ENCODE data around the gene POLA1. TPM values are rescaled to one million over a fixed set of nuclear protein-coding genes. Genes with fewer than 3 reads are reported as not detected.

Gene POLA1
- total and polyA plus RNA-seq, 2 experiments from 2014 or later: 4.9 to 19.0 TPM

- Histone ChIP-seq H3K4me1 (ENCODE audit: insufficient read depth) (no peaks in the 10 kb centered on the region), H3K9me3 (ENCODE audit: low read depth) (no peaks in the 10 kb centered on the region)
- 91% methylated on average over 7 of the region's 7 CpGs for WGBS (ENCODE audit: low lambda C conversion rate, missing lambda C conversion rate)
These were observed 10.8 kb upstream of the POLA1 start for GRCh38 chrX:24682739-24683432.

GRCh38 chrX:24684048-24684447 lies 9.7 kb upstream of the POLA1 start:
- TF ChIP-seq EZH2phosphoT487 (IDR thresholded peaks at IDR 0.05; ENCODE audit: low read depth, severe bottlenecking, unreplicated experiment) (no peak), EZH2 (IDR thresholded peaks at IDR 0.05; ENCODE audit: borderline replicate concordance) (no peak), CTCF (IDR thresholded peaks at IDR 0.05; ENCODE audit: poor library complexity) (no peak)
- H3K79me2 ChIP-seq: no peaks in the 10 kb centered on the region
- H2AFZ ChIP-seq: no peak overlapping the region
- H4K20me1 ChIP-seq (ENCODE audit: insufficient read depth, poor library complexity, severe bottlenecking): no peaks in the 10 kb centered on the region
- H3K4me2 ChIP-seq: no peak overlapping the region
- H3K27ac ChIP-seq: no peak overlapping the region
- no peaks in the 10 kb centered on the region for H3K27me3 ChIP-seq
- H3K9me3 ChIP-seq (ENCODE audit: low read depth): no peaks in the 10 kb centered on the region
- no peaks in the 10 kb centered on the region for H3K36me3 ChIP-seq (replicated peaks; ENCODE audit: insufficient read depth, low read depth)
- no peak for DNase-seq (ENCODE audit: low spot score)
- no peaks in the 10 kb centered on the region for H3K9me2 ChIP-seq (replicated peaks; ENCODE audit: insufficient read depth)
- no peak overlapping the region for H3K4me3 ChIP-seq
- H3K4me1 ChIP-seq (ENCODE audit: insufficient read depth): no peaks in the 10 kb centered on the region
- 90% methylated on average over 2 of the region's 2 CpGs for WGBS (ENCODE audit: low lambda C conversion rate, missing lambda C conversion rate)

More at GRCh38 chrX:24682739-24683432, 10.8 kb upstream of the POLA1 start:
- no peak overlapping the region for H3K27ac ChIP-seq
- no peaks in the 10 kb centered on the region for H3K36me3 ChIP-seq (replicated peaks; ENCODE audit: insufficient read depth, low read depth)
- H3K9me2 ChIP-seq (replicated peaks; ENCODE audit: insufficient read depth): no peaks in the 10 kb centered on the region
- H4K20me1 ChIP-seq (ENCODE audit: insufficient read depth, poor library complexity, severe bottlenecking): no peaks in the 10 kb centered on the region
- H3K4me3 ChIP-seq: no peak overlapping the region
- H3K79me2 ChIP-seq: no peaks in the 10 kb centered on the region
- H2AFZ ChIP-seq: no peak overlapping the region
- DNase-seq (ENCODE audit: low spot score): no peak
- H3K4me2 ChIP-seq: no peak overlapping the region
- H3K27me3 ChIP-seq: no peaks in the 10 kb centered on the region
- TF ChIP-seq EZH2phosphoT487 (IDR thresholded peaks at IDR 0.05; ENCODE audit: low read depth, severe bottlenecking, unreplicated experiment) (no peak), CTCF (IDR thresholded peaks at IDR 0.05; ENCODE audit: poor library complexity) (no peak), EZH2 (IDR thresholded peaks at IDR 0.05; ENCODE audit: borderline replicate concordance) (no peak)

GRCh38 chrX:24692305-24692704 lies 1.4 kb upstream of the POLA1 start:
- Histone ChIP-seq H2AFZ (peak overlapping the region; percentile 79), H3K27ac (no peak overlapping the region), H3K4me2 (no peak overlapping the region), H3K4me3 (no peak overlapping the region), H3K9me3 (ENCODE audit: low read depth) (no peaks in the 10 kb centered on the region), H3K36me3 (replicated peaks; ENCODE audit: insufficient read depth, low read depth) (no peaks in the 10 kb centered on the region), H4K20me1 (ENCODE audit: insufficient read depth, poor library complexity, severe bottlenecking) (no peaks in the 10 kb centered on the region), H3K79me2 (peaks cover 33% of the 10 kb centered on the region), H3K27me3 (no peaks in the 10 kb centered on the region), H3K9me2 (replicated peaks; ENCODE audit: insufficient read depth) (no peaks in the 10 kb centered on the region), H3K4me1 (ENCODE audit: insufficient read depth) (peaks cover 8% of the 10 kb centered on the region)
- 50% methylated on average over 4 of the region's 4 CpGs for WGBS (ENCODE audit: low lambda C conversion rate, missing lambda C conversion rate)
- DNase-seq (ENCODE audit: low spot score): no peak
- TF ChIP-seq CTCF (IDR thresholded peaks at IDR 0.05; ENCODE audit: poor library complexity): no peak
- no peak for TF ChIP-seq EZH2phosphoT487 (IDR thresholded peaks at IDR 0.05; ENCODE audit: low read depth, severe bottlenecking, unreplicated experiment)
- TF ChIP-seq EZH2 (IDR thresholded peaks at IDR 0.05; ENCODE audit: borderline replicate concordance): no peak

Data from hepatocyte (in vitro differentiated cells).